HG03280 (cell line): ENCODE measurements around the gene PLXNA2.

Experiments
- ATAC-seq: cut with Tn5 transposase; IDR thresholded peaks from one replicate; pipeline ENCODE4 v1.9.1; 2021; ENCODE audit warnings: mild to moderate bottlenecking, moderate library complexity; ENCODE audit not compliant: unreplicated experiment

PLXNA2 gene

GRCh38 chr1:208052926-208053407, 191.2 kb downstream of the PLXNA2 start:
- no peak for ATAC-seq

GRCh38 chr1:208052135-208052534, 192.0 kb downstream of the PLXNA2 start:
- no peak for ATAC-seq

DNA sequence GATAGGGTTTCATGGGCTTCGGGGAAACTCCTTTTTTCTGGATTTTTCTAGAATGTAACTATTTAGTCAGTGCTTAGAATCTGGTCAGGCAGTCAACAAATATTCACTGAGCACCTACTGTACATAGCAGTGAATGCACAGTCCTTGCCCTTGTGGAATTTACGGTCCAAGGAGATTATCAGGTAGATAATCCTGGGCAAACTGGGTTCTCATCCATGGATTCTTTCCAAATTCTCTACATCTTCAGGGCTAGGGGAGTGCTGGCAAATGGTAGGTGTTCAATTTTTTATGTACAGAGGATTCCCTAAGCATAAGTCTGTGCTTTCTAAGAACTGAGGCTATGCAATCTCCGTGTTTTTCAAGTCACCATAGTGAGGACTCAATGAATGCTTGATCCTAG, 192.5 kb downstream of the PLXNA2 start:
- ATAC-seq, result no peak

DNA sequence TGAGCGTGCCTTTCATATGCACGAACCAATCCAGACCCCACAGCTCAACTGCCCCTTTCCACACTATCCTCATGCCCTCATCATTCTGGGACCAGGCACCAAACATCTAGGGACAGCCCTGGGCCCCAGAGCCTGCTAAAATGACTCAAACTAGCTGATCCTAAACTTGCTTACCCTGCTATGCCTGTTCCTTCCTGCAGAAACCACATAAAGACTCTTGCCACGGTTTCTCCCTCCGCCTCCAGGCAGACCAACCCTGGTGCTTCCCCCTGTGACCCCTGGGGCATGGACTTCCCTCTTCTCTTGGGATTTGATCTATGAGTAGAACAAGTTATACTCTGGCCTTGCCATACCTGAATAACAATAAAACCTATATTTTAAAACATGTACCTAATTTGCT, 195.3 kb downstream of the PLXNA2 start:
- ATAC-seq, result no peak

GRCh38 chr1:208047975-208048374, 196.2 kb downstream of the PLXNA2 start:
- ATAC-seq, result no peak

DNA sequence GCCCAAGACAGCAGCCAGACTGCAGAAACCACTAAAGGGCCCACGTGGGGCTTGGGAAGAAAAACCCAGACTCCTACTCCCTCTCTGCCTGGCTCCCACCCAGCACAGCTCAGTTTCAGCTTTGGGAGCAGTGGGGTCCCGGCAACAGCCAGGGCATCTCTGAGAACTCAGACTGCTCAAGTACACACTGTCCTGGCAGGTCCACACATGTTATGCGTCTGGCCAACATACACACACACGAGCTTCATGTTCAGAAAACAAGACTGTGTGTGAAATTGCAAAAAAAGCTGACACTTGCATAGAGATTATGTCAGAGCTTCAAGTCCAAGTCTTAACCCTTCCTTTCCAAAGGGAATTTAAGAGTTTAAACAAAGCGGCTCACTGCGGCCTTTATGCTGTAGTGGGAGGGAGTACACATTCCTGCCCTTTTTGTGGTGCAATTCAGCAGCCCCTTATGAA, 196.7 kb downstream of the PLXNA2 start:
- no peak for ATAC-seq

- ATAC-seq, result no peak
These were observed 198.5 kb downstream of the PLXNA2 start for GRCh38 chr1:208045463-208046260.

GRCh38 chr1:208044589-208045462, 199.4 kb downstream of the PLXNA2 start:
- ATAC-seq, result no peak

DNA sequence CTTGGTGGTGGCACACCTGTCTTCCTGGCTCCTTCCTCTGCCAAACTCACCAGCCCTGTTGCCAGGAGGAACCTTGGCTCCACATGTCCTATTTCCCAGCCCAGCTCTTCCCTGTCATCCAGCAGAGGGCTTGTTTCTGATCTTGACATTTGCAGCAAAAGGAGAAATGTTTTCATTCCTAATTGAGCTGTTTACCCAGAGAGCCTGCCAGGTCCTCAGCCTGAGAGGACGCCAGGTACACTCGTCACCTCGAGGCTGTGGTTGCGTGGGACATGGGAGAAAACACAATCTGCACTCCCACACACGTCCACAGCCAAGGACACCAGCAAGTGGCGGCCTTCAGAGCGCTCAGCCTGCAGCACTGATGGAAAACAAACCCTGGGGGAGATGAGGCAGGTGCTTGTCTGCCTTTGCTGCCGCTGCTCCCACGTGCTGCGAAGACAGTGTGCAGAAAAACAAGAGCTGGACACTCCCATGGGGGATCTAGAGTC, 200.4 kb downstream of the PLXNA2 start:
- no peak for ATAC-seq

GRCh38 chr1:208042868-208043267, 201.3 kb downstream of the PLXNA2 start:
- no peak for ATAC-seq

- ATAC-seq, result no peak
These were observed 202.1 kb downstream of the PLXNA2 start for GRCh38 chr1:208042041-208042615.

- ATAC-seq, result no peak
These were observed 202.7 kb downstream of the PLXNA2 start for GRCh38 chr1:208041505-208041904.

DNA sequence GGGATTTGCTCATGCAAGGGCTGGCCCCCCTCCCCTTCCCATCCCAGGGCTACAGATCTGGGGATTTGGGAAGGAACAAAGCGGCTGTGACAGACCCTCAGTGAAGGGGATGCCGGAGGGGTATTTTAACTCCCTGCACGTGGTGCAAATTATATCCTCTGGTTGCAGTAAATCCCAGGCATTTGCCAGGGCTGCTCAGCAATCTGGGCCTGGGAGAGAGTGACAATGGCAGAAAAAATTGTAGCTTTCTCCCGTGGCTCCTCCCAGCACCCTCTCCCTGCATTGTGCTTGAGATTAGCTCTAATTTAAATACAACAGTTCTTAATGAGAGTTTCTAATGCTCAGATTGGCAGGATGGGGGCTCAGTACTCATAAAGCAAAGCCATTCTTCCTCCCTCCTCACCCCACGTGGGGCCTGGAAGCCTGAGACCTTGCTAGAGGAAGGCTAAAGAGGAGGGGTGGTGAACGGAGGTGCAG, 203.3 kb downstream of the PLXNA2 start:
- no peak for ATAC-seq

- ATAC-seq, result no peak
These were observed 204.4 kb downstream of the PLXNA2 start for GRCh38 chr1:208039536-208040332.

- ATAC-seq, result no peak
These were observed 205.9 kb downstream of the PLXNA2 start for GRCh38 chr1:208038303-208038702.

DNA sequence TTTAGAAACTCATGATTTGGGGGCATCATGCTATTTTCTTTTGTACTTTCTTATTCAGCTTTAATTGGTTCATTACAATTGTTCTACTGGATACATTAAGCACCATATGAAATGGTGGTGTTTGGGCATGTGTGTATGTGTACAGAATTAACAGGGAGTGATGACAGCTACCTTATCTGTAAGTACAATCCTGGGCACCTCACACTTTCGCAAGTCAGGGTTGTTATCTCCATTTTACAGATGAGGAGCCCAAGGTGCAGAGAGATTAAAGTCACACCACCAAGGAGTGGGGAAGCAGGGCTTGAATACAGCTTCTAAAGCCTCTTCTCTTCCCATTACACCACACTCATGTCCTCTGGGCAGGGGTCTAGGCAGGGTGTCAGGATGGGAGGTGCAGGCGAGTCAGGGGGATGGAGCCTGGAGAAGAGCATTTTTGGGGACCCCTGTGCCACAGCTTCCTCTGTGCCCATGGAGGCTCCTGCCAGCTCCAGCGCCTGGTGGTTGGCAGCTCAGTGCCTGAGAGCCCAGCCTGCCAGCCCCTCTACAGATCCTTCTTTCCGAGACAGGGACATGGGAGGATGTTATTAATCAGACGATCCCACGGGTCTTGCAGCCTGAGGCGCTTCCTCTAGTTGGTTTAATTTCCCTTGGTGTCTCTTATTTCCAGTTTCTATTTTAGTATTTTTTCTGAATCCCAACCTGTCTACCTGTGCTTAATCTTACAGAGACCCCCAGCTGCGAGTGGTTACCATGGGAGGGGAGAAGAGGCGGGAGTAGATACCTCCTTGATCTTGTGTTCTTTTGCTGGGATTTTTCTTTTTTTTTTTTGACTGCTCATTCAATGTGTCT, 207.0 kb downstream of the PLXNA2 start:
- ATAC-seq, result no peak

GRCh38 chr1:208036106-208036808, 207.9 kb downstream of the PLXNA2 start:
- ATAC-seq, result no peak

DNA sequence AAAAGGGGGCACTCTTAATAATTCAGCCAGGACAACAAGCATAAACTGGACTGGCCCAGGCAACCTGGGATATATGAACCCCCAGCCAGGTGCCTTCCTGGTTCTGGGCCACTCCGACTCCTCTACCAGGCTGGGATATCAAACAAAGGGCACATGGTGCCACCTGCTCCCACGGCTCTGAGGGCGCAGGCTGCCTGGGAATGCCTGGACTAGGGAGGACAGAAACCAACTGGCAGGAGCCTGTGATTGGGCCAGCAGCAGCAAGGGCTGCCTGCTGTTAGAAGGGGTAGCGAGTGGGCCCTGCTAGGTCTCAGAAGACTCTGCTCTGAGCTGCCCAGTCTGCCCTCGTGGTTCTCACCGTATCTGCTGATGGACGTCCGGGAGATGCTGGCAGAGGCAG, 210.0 kb downstream of the PLXNA2 start:
- no peak for ATAC-seq

- no peak for ATAC-seq
These were observed 210.9 kb downstream of the PLXNA2 start for GRCh38 chr1:208033236-208033635.
